Stomach smooth muscle (tissue), 2 donors: Measurements from ENCODE around the gene AXIN2.

Experiments
- H3K27ac ChIP-seq: one replicate; pipeline ENCODE4 v1.7.0; 2013; ENCODE audit warnings: mild to moderate bottlenecking, low read length, inconsistent platforms
- H3K27me3 ChIP-seq, 2 donors: one replicate each; pipeline ENCODE4 v1.7.0; 2013; ENCODE audit warnings: low read length in 2 of 2; ENCODE audit not compliant: insufficient read depth in 2 of 2, control insufficient read depth in 1 of 2
- H3K36me3 ChIP-seq, 2 donors: one replicate each; pipeline ENCODE4 v1.7.0; 2013; ENCODE audit warnings: low read length in 2 of 2; ENCODE audit not compliant: control insufficient read depth in 2 of 2, insufficient read depth in 2 of 2
- H3K4me1 ChIP-seq: one replicate; pipeline ENCODE4 v1.7.0; 2013; ENCODE audit warnings: low read length; ENCODE audit not compliant: control insufficient read depth, insufficient read depth
- H3K4me3 ChIP-seq, 2 donors: one replicate each; pipeline ENCODE4 v1.7.0; 2013; ENCODE audit warnings: low read length in 2 of 2
- H3K9ac ChIP-seq, 2 donors: one replicate each; pipeline ENCODE4 v1.7.0; 2013; ENCODE audit warnings: low read length in 2 of 2, mild to moderate bottlenecking in 1 of 2
- H3K9me3 ChIP-seq, 2 donors: one replicate each; pipeline ENCODE4 v1.7.0; 2013; ENCODE audit warnings: low read length in 2 of 2; ENCODE audit not compliant: control insufficient read depth in 2 of 2
- donor health status: healthy.
- donor health status: Pancreatic carcinoma.

Gene AXIN2

DNA sequence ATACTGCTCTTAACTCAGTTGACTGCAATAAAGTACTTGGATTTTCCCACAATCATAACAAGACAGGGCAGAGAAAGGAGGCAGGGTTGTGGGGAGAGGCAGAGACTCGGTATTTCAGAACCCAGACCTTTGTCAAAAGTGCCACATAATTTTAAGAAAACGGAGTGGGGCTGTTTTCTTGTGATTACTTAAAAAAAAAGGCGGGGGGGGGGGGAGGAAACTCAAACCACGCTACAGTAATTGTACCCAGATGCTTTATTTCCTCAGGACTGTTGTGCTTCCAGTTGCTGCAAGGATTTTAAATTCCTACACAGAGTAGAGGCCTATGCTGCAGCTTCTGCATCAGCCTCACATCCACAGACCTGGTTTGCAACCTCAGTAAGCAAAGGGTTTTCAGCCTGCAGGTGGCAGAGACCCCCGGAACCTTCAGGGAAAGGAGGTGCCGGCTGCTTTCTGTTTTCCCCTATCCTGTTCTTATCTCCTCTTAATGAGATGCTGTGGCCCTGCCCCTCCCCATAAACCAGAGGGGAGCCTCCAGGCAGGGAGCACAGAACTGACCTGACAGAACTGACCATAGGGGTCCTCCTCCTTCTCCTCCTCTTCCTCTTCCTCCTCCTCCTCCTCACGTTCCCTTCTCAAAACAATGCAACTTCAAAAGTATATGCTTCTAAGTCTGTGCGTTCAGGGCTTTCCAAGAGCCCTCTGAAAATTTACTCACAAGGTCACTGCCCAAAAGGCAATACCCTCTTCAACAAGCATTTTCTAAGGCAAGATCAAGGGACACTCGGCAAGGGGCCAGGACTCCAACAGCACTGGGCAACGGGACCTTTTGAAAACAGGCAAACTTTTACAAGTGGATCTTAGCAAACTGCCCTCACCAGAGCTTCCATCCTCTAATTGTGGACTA, 7.5 kb downstream of the AXIN2 start:
- H3K27me3 ChIP-seq, result no peaks in the 10 kb centered on the region
- no peak overlapping the region for H3K27ac ChIP-seq
- H3K9ac ChIP-seq, result peak overlapping the region in 1 of 2 donors; percentile 47
- H3K4me1 ChIP-seq, result peaks cover 54% of the 10 kb centered on the region
- H3K9me3 ChIP-seq, result no peaks in the 10 kb centered on the region
- H3K36me3 ChIP-seq, result peaks cover 0 to 16% of the 10 kb centered on the region in 2 donors
- H3K4me3 ChIP-seq, result peak overlapping the region in 1 of 2 donors; percentile 15

DNA sequence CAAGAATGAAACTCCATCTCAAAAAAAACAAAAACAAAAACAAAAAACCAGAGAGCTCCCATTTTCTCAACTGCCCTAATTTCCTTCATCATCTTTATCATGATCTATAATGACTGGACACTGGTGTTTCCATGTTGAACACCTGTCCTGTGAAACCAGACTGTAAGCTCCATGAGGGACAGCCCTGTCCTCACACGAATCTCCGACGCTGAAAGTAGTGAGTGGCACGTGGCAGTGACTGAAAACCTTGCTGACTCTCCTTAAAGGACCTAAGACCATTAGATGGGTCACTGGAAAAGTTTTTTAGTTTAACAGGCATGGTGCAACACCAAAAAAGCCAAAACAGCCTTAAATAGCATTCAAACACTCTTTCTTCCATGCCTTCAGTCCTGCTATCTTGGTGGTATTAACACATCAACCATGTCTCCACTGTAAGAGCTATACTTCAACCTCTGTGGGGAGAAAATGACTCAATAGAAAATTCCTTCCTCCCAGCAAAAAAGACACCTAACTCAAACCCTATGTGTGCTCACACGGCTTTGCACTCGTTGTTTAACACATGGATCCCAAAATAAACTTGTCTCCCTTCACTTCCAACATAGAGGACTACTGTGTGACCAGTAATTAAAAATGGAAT, 8.3 kb downstream of the AXIN2 start:
- Histone ChIP-seq H3K27ac (no peak overlapping the region), H3K36me3 (peaks cover 3 to 23% of the 10 kb centered on the region in 2 donors), H3K4me3 (peak overlapping the region in 1 of 2 donors; percentile 15), H3K9ac (no peak overlapping the region), H3K9me3 (no peaks in the 10 kb centered on the region), H3K27me3 (no peaks in the 10 kb centered on the region), H3K4me1 (peaks cover 50% of the 10 kb centered on the region)

DNA sequence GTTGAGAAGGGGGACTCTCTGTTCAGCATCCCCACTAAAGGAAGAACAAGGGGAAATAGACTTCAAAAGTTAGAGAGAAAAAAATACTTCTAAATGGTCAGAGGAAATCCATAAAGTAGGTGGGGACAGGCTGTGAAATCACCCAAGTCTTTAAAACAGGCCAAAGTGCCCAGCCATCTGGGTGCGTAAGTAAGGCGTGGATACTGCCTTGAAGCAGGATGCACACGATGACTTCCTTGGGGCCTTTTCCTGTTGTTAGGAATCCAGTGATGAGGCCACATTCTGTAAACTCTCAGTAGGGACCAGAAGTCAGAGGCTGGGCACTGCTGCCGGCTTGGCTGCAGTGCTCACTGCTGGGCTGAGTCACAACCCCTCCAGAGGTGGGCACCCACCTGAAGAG, 9.2 kb downstream of the AXIN2 start:
- no peaks in the 10 kb centered on the region for H3K27me3 ChIP-seq
- H3K4me3 ChIP-seq, result no peak overlapping the region
- no peak overlapping the region for H3K9ac ChIP-seq
- no peaks in the 10 kb centered on the region for H3K9me3 ChIP-seq
- H3K27ac ChIP-seq, result no peak overlapping the region
- peaks cover 3 to 18% of the 10 kb centered on the region in 2 donors for H3K36me3 ChIP-seq
- peaks cover 46% of the 10 kb centered on the region for H3K4me1 ChIP-seq

DNA sequence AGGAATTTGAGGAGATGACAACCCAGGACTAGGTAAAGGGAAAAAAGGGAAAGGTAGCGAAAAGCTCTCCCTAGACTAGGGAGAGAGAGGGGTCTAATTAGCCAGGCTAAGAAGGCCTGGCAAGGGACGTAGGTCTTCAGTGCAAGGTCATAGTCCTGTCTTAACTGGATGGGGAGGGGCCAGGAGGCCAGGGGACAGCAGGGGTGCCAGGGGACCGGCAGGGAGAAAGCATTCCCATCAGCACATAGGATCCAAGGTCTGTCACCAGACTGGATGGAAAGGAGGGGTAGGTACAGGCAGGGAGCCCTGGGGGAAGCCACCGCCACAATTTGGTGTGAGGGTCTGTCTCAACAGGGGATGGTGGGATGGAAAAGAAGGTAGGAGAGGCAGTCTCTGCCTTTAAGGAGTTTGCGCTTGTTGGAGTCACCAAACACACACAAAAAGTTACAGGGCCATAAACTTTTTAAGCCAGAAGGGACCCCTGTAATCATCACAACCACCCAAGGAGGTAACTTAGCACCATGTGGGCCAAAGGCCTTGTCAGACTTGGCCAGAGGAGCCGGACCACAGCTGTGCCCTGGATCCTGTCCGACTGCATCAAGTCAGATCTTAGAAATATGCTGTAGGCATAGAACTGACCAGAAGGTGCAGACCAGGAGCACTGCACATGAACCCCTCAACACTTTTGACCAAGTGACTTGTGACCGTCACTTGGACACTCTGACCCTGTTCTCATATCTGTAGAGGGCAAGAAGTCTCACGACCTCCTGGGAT, 10.0 kb downstream of the AXIN2 start:
- Histone ChIP-seq H3K9ac (peak overlapping the region in 1 of 2 donors; percentile 29), H3K27ac (no peak overlapping the region), H3K36me3 (peaks cover 3 to 18% of the 10 kb centered on the region in 2 donors), H3K4me1 (peaks cover 50% of the 10 kb centered on the region), H3K27me3 (no peaks in the 10 kb centered on the region), H3K9me3 (no peaks in the 10 kb centered on the region), H3K4me3 (peak overlapping the region in 1 of 2 donors; percentile 8)

DNA sequence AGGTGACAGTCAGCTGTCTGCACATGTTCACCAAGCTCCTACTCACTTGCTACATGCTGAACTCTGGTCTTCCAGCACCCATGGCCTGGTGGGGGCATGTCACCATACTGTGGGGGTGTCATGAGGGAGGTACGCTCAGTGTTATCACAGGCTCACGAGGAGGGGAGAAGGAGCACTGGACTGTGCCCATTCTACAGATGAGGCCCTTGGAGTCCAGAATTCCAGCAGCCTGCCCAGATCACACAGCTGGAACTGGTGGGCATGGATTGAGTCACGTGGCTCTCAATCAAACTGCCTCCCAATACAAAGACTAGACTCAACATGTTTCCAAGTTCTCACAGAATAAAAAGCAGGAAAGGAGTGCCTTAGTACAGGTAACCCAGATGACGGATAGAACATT, 10.7 kb downstream of the AXIN2 start:
- H3K4me3 ChIP-seq, result peak overlapping the region in 1 of 2 donors; percentile 22
- H3K36me3 ChIP-seq, result peaks cover 3 to 20% of the 10 kb centered on the region in 2 donors
- H3K9ac ChIP-seq, result no peak overlapping the region
- H3K27me3 ChIP-seq, result no peaks in the 10 kb centered on the region
- H3K4me1 ChIP-seq, result peaks cover 56% of the 10 kb centered on the region
- H3K27ac ChIP-seq, result no peak overlapping the region
- H3K9me3 ChIP-seq, result no peaks in the 10 kb centered on the region

DNA sequence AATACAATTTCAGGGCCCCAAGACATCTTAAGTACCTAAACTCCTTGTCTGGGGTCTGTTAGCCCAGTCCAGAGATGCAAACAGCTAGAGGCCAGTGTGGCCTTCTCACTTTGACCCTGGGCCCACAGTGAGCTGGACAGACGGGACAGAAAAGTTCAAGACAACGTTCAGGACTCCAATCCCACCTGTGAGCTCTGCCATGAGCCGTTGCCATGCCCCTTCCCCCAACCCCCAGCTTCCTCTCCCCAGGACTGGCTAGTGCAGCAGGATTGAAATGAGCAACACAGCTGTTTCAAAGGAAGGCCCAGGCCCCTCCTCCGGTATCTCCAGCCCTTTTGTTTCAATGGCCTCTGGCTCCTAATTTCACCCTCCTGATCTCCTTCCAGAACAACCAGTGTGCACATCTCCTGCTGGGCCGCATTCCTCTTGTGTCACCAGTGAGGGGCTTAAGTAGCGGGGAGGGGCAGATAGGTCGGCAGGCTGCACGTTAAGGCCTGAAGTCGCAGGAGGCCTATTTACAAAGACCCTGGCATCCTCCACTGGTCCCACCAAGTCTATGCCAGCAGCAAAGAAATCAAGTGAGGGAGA, 11.3 kb downstream of the AXIN2 start:
- H3K4me3 ChIP-seq, result peak overlapping the region in 1 of 2 donors; percentile 22
- H3K27ac ChIP-seq, result no peak overlapping the region
- no peak overlapping the region for H3K9ac ChIP-seq
- no peaks in the 10 kb centered on the region for H3K27me3 ChIP-seq
- H3K36me3 ChIP-seq, result peaks cover 3 to 20% of the 10 kb centered on the region in 2 donors
- no peaks in the 10 kb centered on the region for H3K9me3 ChIP-seq
- H3K4me1 ChIP-seq, result peaks cover 59% of the 10 kb centered on the region

DNA sequence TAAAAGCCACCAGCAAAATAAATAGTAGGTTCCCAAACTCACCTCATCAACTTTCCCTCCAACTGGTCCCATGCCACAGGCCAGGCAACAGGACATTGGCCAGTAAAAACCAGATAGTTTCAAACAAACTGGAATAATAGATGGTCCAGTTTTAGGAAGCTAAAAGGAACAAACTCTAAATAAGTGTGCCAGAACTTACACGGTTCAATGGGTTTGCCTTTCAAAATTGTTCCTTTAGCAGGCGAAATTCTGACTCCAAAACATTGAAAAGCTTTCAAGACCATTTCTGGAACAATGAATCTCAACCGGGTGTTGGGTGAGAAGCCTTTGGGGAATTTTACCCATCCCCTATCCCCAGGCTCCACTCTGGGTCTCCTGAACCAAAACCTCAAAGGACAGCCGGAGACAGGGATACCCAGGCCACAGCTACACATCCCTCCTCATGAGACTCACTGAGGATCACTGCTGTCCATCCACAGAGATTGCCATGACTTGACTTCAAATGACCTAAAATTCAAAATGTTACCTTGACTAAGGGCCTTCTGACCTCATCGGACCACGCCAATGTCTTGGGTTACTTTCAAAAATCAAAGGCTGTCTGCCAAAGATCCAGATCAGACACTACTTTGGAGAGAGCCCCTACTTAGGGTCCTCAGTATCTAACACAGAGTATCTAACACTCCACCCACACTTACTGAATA, 13.0 kb downstream of the AXIN2 start:
- H3K9ac ChIP-seq, result no peak overlapping the region
- H3K4me3 ChIP-seq, result no peak overlapping the region
- peaks cover 73% of the 10 kb centered on the region for H3K4me1 ChIP-seq
- no peaks in the 10 kb centered on the region for H3K9me3 ChIP-seq
- H3K36me3 ChIP-seq, result peaks cover 3 to 23% of the 10 kb centered on the region in 2 donors
- H3K27me3 ChIP-seq, result no peaks in the 10 kb centered on the region
- H3K27ac ChIP-seq, result peak overlapping the region; percentile 2

DNA sequence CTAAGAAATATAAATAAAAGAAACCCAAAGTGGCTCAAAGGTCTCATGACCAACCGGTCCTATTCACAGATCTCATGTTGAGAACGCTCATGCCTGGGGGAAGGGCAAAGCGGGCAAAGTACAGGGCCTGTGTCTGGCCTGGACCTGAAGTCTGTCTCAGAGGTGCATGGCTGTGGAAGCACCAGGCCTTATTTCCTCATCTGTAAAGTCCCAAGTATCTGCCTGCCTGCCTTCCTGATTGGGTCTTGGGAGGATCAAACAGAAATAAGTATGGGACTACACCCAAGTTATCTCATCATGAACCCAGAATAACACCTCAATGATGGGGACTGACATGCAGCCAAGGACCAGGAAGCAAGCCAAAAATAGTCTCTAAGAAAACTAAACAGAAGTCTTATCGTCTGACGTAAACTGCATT, 14.2 kb downstream of the AXIN2 start:
- peak overlapping the region; percentile 33 for H3K27ac ChIP-seq
- H3K27me3 ChIP-seq, result no peaks in the 10 kb centered on the region
- H3K9ac ChIP-seq, result no peak overlapping the region
- H3K4me1 ChIP-seq, result peaks cover 76% of the 10 kb centered on the region
- H3K4me3 ChIP-seq, result no peak overlapping the region
- H3K9me3 ChIP-seq, result no peaks in the 10 kb centered on the region
- peaks cover 3 to 26% of the 10 kb centered on the region in 2 donors for H3K36me3 ChIP-seq

DNA sequence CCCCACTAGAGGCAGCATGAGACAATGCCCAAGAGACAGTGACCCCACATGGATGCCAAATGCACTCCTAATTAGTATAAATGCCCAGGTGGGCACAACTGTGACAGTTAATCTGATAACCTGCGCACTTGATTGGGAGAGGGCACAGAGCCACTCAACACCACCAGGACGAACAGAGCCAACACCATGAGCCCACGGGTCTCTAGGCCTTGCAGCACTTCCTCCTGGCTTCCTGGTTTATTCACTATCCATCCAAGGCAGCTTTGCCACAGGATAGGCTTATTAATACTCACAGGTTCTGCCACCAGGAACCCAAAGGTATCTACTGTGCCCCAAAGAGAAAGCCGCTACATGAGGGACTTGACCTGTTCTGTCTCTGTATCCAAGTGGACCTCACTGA, 14.9 kb downstream of the AXIN2 start:
- Histone ChIP-seq H3K36me3 (peaks cover 3 to 26% of the 10 kb centered on the region in 2 donors), H3K4me1 (peaks cover 74% of the 10 kb centered on the region), H3K9ac (no peak overlapping the region), H3K4me3 (peak overlapping the region in 1 of 2 donors; percentile 8), H3K27me3 (no peaks in the 10 kb centered on the region), H3K9me3 (no peaks in the 10 kb centered on the region), H3K27ac (peak overlapping the region; percentile 33)
